HepG2 (cell line): ENCODE measurements around the gene DNM1. TPM values are rescaled to one million over a fixed set of nuclear protein-coding genes. Genes with fewer than 3 reads are reported as not detected.

Source experiments
- ATAC-seq: fragments of 200-7000 bp; cut with Tn5 transposase; 3 replicates; pipeline ENCODE4 v1.9.1; 2020; ENCODE audit warnings: mild to moderate bottlenecking, moderate library complexity
- BruUV-seq: library from RNA; stranded (reverse); fragments of 400-500 nt; replicated peaks from 2 replicates; lab custom pipeline; 2021; lab: Mats Ljungman, UMichigan
- CTCF ChIA-PET: fragments of 300-600 bp; formaldehyde crosslinking; extraction: SDS; loops from one replicate; lab custom pipeline; 2021; ENCODE audit warnings: low total read pairs, inconsistent platforms, low intra/inter-chr PET ratio; lab: Yijun Ruan, JAX
- POLR2A ChIA-PET: fragments of 350-600 bp; sonication (Branson Sonifier 250); formaldehyde crosslinking; loops from one replicate; lab custom pipeline; 2020; ENCODE audit warnings: antibody characterized with exemption, inconsistent platforms; lab: Yijun Ruan, JAX
- DNase-seq: peaks from one replicate; pipeline ENCODE4 v3.0.0-alpha.2; 2015; ENCODE audit warnings: low spot score
- FAIRE-seq: peaks from 3 replicates; lab custom pipeline; 2011; peaks lifted over from hg19 to GRCh38; lab: Jason Lieb, UNC
- H2AFZ ChIP-seq: one replicate; pipeline ENCODE4 v1.6.1; 2011; ENCODE audit warnings: low read length, inconsistent platforms
- H3K27ac ChIP-seq: fragments of 300-600 bp; 3 replicates; pipeline ENCODE4 v1.8.0; 2011; ENCODE audit warnings: mixed run types, mild to moderate bottlenecking, mixed read lengths, low read length, inconsistent platforms; ENCODE audit not compliant: insufficient read depth; ENCODE audit errors: extremely low read length
- H3K27me3 ChIP-seq, 2 experiments: fragments of 200-600 bp in 1 of 2; 2 replicates in 1 of 2; 3 replicates in 1 of 2; pipeline versions ENCODE4 v1.6.0 to v1.8.0; 2011; ENCODE audit warnings: low read length in 2 of 2, mild to moderate bottlenecking in 2 of 2, moderate library complexity in 2 of 2, inconsistent platforms in 1 of 2; ENCODE audit not compliant: insufficient read depth in 2 of 2, control insufficient read depth in 1 of 2
- H3K36me3 ChIP-seq, 2 experiments: fragments of 200-600 bp in 1 of 2; replicated peaks in 1 of 2; 2 replicates in 1 of 2; 3 replicates in 1 of 2; pipeline versions ENCODE4 v1.5.1 to v1.8.0; 2011; ENCODE audit warnings: low read length in 2 of 2, inconsistent platforms in 1 of 2; ENCODE audit not compliant: insufficient read depth in 2 of 2, control insufficient read depth in 1 of 2
- H3K4me1 ChIP-seq: 2 replicates; pipeline ENCODE4 v1.5.1; 2012; ENCODE audit warnings: low read length, inconsistent platforms; ENCODE audit not compliant: insufficient read depth
- H3K4me2 ChIP-seq: 2 replicates; pipeline ENCODE4 v1.6.0; 2011; ENCODE audit warnings: low read depth, low read length, inconsistent platforms
- H3K4me3 ChIP-seq, 3 experiments: fragments of 200-600 bp in 1 of 3; sonication (generic), shearing (Covaris generic) in 1 of 3; replicated peaks in 1 of 3; 2 replicates each; pipeline ENCODE4 v1.5.1; 2011 to 2016; ENCODE audit warnings: low read length in 3 of 3, inconsistent platforms in 2 of 3, low read depth in 2 of 3, mild to moderate bottlenecking in 2 of 3, control low read depth in 1 of 3, mixed read lengths in 1 of 3; ENCODE audit not compliant: insufficient read depth in 1 of 3
- H3K79me2 ChIP-seq: one replicate; pipeline ENCODE4 v1.6.1; 2011; ENCODE audit warnings: low read length, inconsistent platforms; ENCODE audit not compliant: insufficient read depth
- H3K9ac ChIP-seq: 2 replicates; pipeline ENCODE4 v1.6.0; 2011; ENCODE audit warnings: mild to moderate bottlenecking, low read depth, low read length, inconsistent platforms; ENCODE audit not compliant: insufficient read depth
- H3K9me3 ChIP-seq: 2 replicates; pipeline ENCODE4 v1.5.1; 2012; ENCODE audit warnings: mild to moderate bottlenecking, low read length
- H4K20me1 ChIP-seq: 2 replicates; pipeline ENCODE4 v1.6.0; 2011; ENCODE audit warnings: inconsistent platforms, mild to moderate bottlenecking, low read length, moderate library complexity; ENCODE audit not compliant: insufficient read depth
- AGO2 ChIP-seq: fragments of 200-400 bp; formaldehyde crosslinking; optimal IDR thresholded peaks from 2 replicates; pipeline ENCODE3; 2017; ENCODE audit warnings: mild to moderate bottlenecking, low read depth, low read length, moderate library complexity
- CC2D1A ChIP-seq: sonication (generic); formaldehyde crosslinking; IDR thresholded peaks from 2 replicates; pipeline ENCODE4 v1.8.1; 2023; ENCODE audit warnings: mild to moderate bottlenecking, missing genetic modification reagents
- GATAD1 ChIP-seq: IDR thresholded peaks from 2 replicates; pipeline ENCODE4 v1.6.1; 2016; ENCODE audit warnings: missing genetic modification reagents, missing compliant biosample characterization
- GTF3A ChIP-seq: sonication (generic); formaldehyde crosslinking; conservative IDR thresholded peaks from 2 replicates; pipeline ENCODE4 v1.4.0; 2020; ENCODE audit warnings: mild to moderate bottlenecking, missing genetic modification reagents
- HDAC1 ChIP-seq: sonication (generic); formaldehyde crosslinking; IDR thresholded peaks from 2 replicates; pipeline ENCODE4 v1.5.1; 2020; ENCODE audit warnings: mild to moderate bottlenecking, missing genetic modification reagents
- HNRNPL ChIP-seq: fragments of 200-400 bp; formaldehyde crosslinking; IDR thresholded peaks from 2 replicates; pipeline ENCODE4 v1.6.1; 2017; ENCODE audit warnings: mild to moderate bottlenecking, low read depth, low read length
- MIXL1 ChIP-seq: IDR thresholded peaks from 2 replicates; pipeline ENCODE4 v1.6.1; 2016
- PHF21A ChIP-seq: sonication (generic); formaldehyde crosslinking; IDR thresholded peaks from 2 replicates; pipeline ENCODE4 v1.5.0; 2020; ENCODE audit warnings: mild to moderate bottlenecking, missing genetic modification reagents
- PITX1 ChIP-seq: sonication (generic); formaldehyde crosslinking; IDR thresholded peaks from 2 replicates; pipeline ENCODE4 v1.5.1; 2020; ENCODE audit warnings: mild to moderate bottlenecking, missing genetic modification reagents
- RBFOX2 ChIP-seq: fragments of 200-400 bp; formaldehyde crosslinking; IDR thresholded peaks from 2 replicates; pipeline ENCODE4 v1.6.1; 2017; ENCODE audit warnings: low read depth, mild to moderate bottlenecking, low read length
- SMARCC2 ChIP-seq: fragments of 450-650 bp; IDR thresholded peaks from 2 replicates; pipeline ENCODE4 v1.6.1; 2017; ENCODE audit warnings: antibody characterized with exemption, mild to moderate bottlenecking
- ZMYM3 ChIP-seq: sonication (generic); formaldehyde crosslinking; IDR thresholded peaks from 2 replicates; pipeline ENCODE4 v1.5.1; 2020; ENCODE audit warnings: mild to moderate bottlenecking, missing genetic modification reagents
- ZNF383 ChIP-seq: sonication (generic); formaldehyde crosslinking; IDR thresholded peaks from 2 replicates; pipeline ENCODE4 v1.4.0; 2020; ENCODE audit warnings: missing genetic modification reagents, mild to moderate bottlenecking, borderline replicate concordance
- ZNF577 ChIP-seq: sonication (generic); formaldehyde crosslinking; IDR thresholded peaks from 2 replicates; pipeline ENCODE4 v1.4.0; 2020; ENCODE audit warnings: mild to moderate bottlenecking, low read depth, missing genetic modification reagents, borderline replicate concordance
- ZSCAN20 ChIP-seq: sonication (generic); formaldehyde crosslinking; IDR thresholded peaks from 2 replicates; pipeline ENCODE4 v1.4.0; 2020; ENCODE audit warnings: missing genetic modification reagents, mild to moderate bottlenecking, borderline replicate concordance
- whole genome bisulfite sequencing: methylation state at CpG from one replicate; pipeline ENCODE4 v1.1.6; 2017; ENCODE audit warnings: low lambda C conversion rate; 5-methylcytosine and 5-hydroxymethylcytosine counted together
- in situ Hi-C: cut with HindIII; loops from 2 replicates; pipeline ENCODE4 v1.10.0; 2017; ENCODE audit warnings: low pct_unique_long_range_greater_than_20kb; ENCODE audit not compliant: extremely low pct_ligation_motif_present
- intact Hi-C: fragments of 100-400 bp; cut with micrococcal nuclease; formaldehyde crosslinking; loops from one replicate; pipeline ENCODE4 v1.10.0; 2022; ENCODE audit not compliant: unreplicated experiment
- polyA plus RNA-seq, 8 experiments: library from polyadenylated mRNA; depleted of rRNA in 3 of 8; stranded (reverse) in 7 of 8; unstranded in 1 of 8; fragments of >200 nt; fragmentation: Illumina TruSeq in 4 of 8; extraction: Trizol in 4 of 8; gene quantifications; 2 replicates each; pipeline versions ENCODE4 v1.2.1 to v1.2.3, GENCODE V29; 2011 to 2016; ENCODE audit warnings: low read depth in 4 of 8, missing spikeins in 1 of 8, mixed read lengths in 1 of 8; ENCODE audit not compliant: insufficient read depth in 1 of 8
- total RNA-seq, 5 experiments: library from RNA; depleted of rRNA; stranded (reverse); fragments of >200 nt; fragmentation: Illumina TruSeq; extraction: Trizol; gene quantifications; 2 replicates each; pipeline ENCODE4 v1.2.3, GENCODE V29; 2016; ENCODE audit warnings: low read depth in 1 of 5
- TF ChIP-seq, protein P1 (sequence below): sonication (generic); formaldehyde crosslinking; IDR thresholded peaks from 2 replicates; pipeline ENCODE4 v1.4.0; 2020; ENCODE audit warnings: mild to moderate bottlenecking, missing genetic modification reagents, borderline replicate concordance
- TF ChIP-seq, protein P2 (sequence below): sonication (generic); formaldehyde crosslinking; conservative IDR thresholded peaks from 2 replicates; pipeline ENCODE4 v1.4.0; 2020; ENCODE audit warnings: mild to moderate bottlenecking, missing genetic modification reagents, moderate library complexity

The DNM1 gene
- total and polyA plus RNA-seq, 2 of the 13 experiments (the other 11 are each of a cell fraction or from before 2014, with no cell fraction given) = 0.13 to 0.58 TPM

DNA sequence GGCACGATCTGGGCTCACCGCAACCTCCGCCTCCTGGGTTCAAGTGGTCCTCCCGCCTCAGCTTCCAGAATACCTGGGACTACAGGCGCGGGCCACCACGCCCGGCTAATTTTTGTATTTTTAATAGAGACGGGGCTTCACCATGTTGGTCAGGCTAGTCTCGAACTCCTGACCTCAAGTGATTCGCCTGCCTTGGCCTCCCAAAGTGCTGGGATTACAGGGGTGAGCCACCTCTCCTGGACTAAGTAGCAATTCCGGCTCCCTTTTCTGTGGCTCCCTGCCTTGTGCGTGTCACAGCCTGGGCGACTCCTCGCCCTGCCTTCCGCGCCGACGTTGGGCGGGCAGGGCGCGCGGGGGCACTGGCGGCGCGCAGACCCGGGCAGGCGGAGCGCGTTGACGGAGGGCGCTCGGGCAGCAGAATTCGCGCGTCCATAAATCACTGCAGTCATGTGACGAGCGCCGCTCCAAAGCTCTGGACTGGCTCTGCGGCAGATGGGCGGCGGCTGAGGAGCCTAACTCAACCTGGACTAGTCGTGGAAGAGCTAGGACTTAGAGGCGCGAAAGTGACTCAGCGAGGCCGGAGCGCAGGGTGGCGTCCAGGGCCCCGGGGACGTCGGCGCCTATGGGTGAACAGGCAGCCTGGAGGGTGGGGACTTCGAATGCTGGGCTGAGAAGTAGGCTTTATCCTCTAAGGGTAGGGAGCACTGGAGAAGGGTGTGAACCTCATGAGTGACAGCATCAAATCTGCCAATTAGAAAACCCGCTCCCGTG is 10.4 kb upstream of the DNM1 start:
- intact Hi-C loops = no loop called here

More for the DNA sequence above, 10.4 kb upstream of the DNM1 start:
- no peak overlapping the region for H3K9ac ChIP-seq
- no peak overlapping the region for H3K4me3 ChIP-seq
- DNase-seq = no peak
- no peak overlapping the region for H3K4me2 ChIP-seq
- peaks cover 11% of the 10 kb centered on the region for H3K4me1 ChIP-seq
- no peaks in the 10 kb centered on the region for H4K20me1 ChIP-seq
- BruUV-seq = no TSS peak
- H3K79me2 ChIP-seq = peaks cover 9% of the 10 kb centered on the region
- H3K36me3 ChIP-seq = peaks cover 2 to 11% of the 10 kb centered on the region in 2 experiments; a peak in 1 of 5 replicates
- TF ChIP-seq ZSCAN20 (CRISPR knock-in tag) (no peak), MIXL1 (CRISPR knock-in tag) (no peak), HDAC1 (CRISPR knock-in tag) (no peak), CC2D1A (CRISPR knock-in tag) (no peak), AGO2 (peak; percentile 22), PHF21A (CRISPR knock-in tag) (no peak), PITX1 (CRISPR knock-in tag) (no peak), GATAD1 (CRISPR knock-in tag) (no peak), ZMYM3 (no peak), SMARCC2 (no peak), RBFOX2 (peak; percentile 39; the same call in 1 of the 2 replicates), ZNF577 (CRISPR knock-in tag) (no peak), HNRNPL (no peak), ZNF383 (CRISPR knock-in tag) (no peak), GTF3A (CRISPR knock-in tag) (no peak)
- TF ChIP-seq, protein P1, sequence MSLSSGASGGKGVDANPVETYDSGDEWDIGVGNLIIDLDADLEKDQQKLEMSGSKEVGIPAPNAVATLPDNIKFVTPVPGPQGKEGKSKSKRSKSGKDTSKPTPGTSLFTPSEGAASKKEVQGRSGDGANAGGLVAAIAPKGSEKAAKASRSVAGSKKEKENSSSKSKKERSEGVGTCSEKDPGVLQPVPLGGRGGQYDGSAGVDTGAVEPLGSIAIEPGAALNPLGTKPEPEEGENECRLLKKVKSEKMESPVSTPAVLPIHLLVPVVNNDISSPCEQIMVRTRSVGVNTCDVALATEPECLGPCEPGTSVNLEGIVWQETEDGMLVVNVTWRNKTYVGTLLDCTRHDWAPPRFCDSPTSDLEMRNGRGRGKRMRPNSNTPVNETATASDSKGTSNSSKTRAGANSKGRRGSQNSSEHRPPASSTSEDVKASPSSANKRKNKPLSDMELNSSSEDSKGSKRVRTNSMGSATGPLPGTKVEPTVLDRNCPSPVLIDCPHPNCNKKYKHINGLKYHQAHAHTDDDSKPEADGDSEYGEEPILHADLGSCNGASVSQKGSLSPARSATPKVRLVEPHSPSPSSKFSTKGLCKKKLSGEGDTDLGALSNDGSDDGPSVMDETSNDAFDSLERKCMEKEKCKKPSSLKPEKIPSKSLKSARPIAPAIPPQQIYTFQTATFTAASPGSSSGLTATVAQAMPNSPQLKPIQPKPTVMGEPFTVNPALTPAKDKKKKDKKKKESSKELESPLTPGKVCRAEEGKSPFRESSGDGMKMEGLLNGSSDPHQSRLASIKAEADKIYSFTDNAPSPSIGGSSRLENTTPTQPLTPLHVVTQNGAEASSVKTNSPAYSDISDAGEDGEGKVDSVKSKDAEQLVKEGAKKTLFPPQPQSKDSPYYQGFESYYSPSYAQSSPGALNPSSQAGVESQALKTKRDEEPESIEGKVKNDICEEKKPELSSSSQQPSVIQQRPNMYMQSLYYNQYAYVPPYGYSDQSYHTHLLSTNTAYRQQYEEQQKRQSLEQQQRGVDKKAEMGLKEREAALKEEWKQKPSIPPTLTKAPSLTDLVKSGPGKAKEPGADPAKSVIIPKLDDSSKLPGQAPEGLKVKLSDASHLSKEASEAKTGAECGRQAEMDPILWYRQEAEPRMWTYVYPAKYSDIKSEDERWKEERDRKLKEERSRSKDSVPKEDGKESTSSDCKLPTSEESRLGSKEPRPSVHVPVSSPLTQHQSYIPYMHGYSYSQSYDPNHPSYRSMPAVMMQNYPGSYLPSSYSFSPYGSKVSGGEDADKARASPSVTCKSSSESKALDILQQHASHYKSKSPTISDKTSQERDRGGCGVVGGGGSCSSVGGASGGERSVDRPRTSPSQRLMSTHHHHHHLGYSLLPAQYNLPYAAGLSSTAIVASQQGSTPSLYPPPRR (CRISPR knock-in tag) = no peak
- TF ChIP-seq, protein P2, sequence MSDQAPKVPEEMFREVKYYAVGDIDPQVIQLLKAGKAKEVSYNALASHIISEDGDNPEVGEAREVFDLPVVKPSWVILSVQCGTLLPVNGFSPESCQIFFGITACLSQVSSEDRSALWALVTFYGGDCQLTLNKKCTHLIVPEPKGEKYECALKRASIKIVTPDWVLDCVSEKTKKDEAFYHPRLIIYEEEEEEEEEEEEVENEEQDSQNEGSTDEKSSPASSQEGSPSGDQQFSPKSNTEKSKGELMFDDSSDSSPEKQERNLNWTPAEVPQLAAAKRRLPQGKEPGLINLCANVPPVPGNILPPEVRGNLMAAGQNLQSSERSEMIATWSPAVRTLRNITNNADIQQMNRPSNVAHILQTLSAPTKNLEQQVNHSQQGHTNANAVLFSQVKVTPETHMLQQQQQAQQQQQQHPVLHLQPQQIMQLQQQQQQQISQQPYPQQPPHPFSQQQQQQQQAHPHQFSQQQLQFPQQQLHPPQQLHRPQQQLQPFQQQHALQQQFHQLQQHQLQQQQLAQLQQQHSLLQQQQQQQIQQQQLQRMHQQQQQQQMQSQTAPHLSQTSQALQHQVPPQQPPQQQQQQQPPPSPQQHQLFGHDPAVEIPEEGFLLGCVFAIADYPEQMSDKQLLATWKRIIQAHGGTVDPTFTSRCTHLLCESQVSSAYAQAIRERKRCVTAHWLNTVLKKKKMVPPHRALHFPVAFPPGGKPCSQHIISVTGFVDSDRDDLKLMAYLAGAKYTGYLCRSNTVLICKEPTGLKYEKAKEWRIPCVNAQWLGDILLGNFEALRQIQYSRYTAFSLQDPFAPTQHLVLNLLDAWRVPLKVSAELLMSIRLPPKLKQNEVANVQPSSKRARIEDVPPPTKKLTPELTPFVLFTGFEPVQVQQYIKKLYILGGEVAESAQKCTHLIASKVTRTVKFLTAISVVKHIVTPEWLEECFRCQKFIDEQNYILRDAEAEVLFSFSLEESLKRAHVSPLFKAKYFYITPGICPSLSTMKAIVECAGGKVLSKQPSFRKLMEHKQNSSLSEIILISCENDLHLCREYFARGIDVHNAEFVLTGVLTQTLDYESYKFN (CRISPR knock-in tag) = no peak
- no peaks in the 10 kb centered on the region for H3K9me3 ChIP-seq
- no peak for FAIRE-seq
- in situ Hi-C loops = no loop called here
- H3K27ac ChIP-seq = no peak overlapping the region
- ATAC-seq = no peak
- WGBS = 96% methylated on average over 56 of the region's 56 CpGs
- no peaks in the 10 kb centered on the region for H3K27me3 ChIP-seq
- ChIA-PET CTCF (no interaction called here), POLR2A (no interaction called here)
- no peak overlapping the region for H2AFZ ChIP-seq
